ENCODE data around the gene HOXB9. TPM values are rescaled to one million over a fixed set of nuclear protein-coding genes. Genes with fewer than 3 reads are reported as not detected.

HOXB9 gene
- 6.9 to 8.0 TPM (median 7.6 TPM) in 5 replicates for total RNA-seq (2022; extraction: Qiagen RNA extraction)

GRCh38 chr17:48626245-48627117 is at the start of gene HOXB9:
Gene HOXB9 (minus strand): TSS chr17:48626358. CDS start chr17:48626269, 89 bp downstream.

GRCh38 chr17:48615047-48615962 is 10.9 kb downstream of the HOXB9 start, which contains the start of gene HOXB8:
Gene HOXB8 (minus strand): TSS chr17:48615292. CDS start chr17:48614704, 588 bp downstream.

GRCh38 chr17:48610282-48611211 is 15.6 kb downstream of the HOXB9 start, which contains the start of gene HOXB7:
Gene HOXB7 (minus strand): TSS chr17:48611017. CDS start chr17:48610918, 99 bp downstream.

GRCh38 chr17:48604770-48605329 is 21.3 kb downstream of the HOXB9 start, which contains the start of gene HOXB6:
Gene HOXB6 (minus strand): TSS chr17:48604986. CDS start chr17:48598150, 6,836 bp downstream.

GRCh38 chr17:48593126-48593829 is 32.9 kb downstream of the HOXB9 start, which contains the start of gene HOXB5:
Gene HOXB5 (minus strand): TSS chr17:48593779. CDS start chr17:48593682, 97 bp downstream.

GRCh38 chr17:48589831-48590606 is 36.1 kb downstream of the HOXB9 start, which contains the start of gene HOXB3:
Gene HOXB3 (minus strand): TSS chr17:48590241. CDS start chr17:48552474, 37,767 bp downstream.

GRCh38 chr17:48577946-48578615 is 48.1 kb downstream of the HOXB9 start, which contains the start of gene HOXB4:
Gene HOXB4 (minus strand): TSS chr17:48578350. CDS start chr17:48578319, 31 bp downstream.

Other genes with a start within 250 kb of the HOXB9 start
- 0.45 TPM in 1 of 5 replicates, not detected in the others for gene SKAP1, start 196.1 kb downstream of the HOXB9 start, total RNA-seq (2022; extraction: Qiagen RNA extraction)
- gene HOXB1, start 95.3 kb downstream of the HOXB9 start, total RNA-seq (2022; extraction: Qiagen RNA extraction): not detected in 5 replicates
- 0.32 to 0.59 TPM (median 0.48 TPM) in 5 replicates for gene HOXB2, start 81.2 kb downstream of the HOXB9 start, total RNA-seq (2022; extraction: Qiagen RNA extraction)
- gene HOXB4, start 48.0 kb downstream of the HOXB9 start, total RNA-seq (2022; extraction: Qiagen RNA extraction): 0.06 to 0.21 TPM (median 0.14 TPM) in 5 replicates
- 4.2 to 6.1 TPM (median 5.1 TPM) in 5 replicates for gene HOXB3, start 36.1 kb downstream of the HOXB9 start, total RNA-seq (2022; extraction: Qiagen RNA extraction)
- 1.4 to 2.8 TPM (median 2.6 TPM) in 5 replicates for gene HOXB5, start 32.6 kb downstream of the HOXB9 start, total RNA-seq (2022; extraction: Qiagen RNA extraction)
- gene HOXB6, start 21.4 kb downstream of the HOXB9 start, total RNA-seq (2022; extraction: Qiagen RNA extraction): 2.9 to 5.9 TPM (median 5.1 TPM) in 5 replicates
- 30.6 to 34.4 TPM (median 32.6 TPM) in 5 replicates for gene HOXB7, start 15.3 kb downstream of the HOXB9 start, total RNA-seq (2022; extraction: Qiagen RNA extraction)
- 6.2 to 8.3 TPM (median 7.0 TPM) in 5 replicates for gene HOXB8, start 11.1 kb downstream of the HOXB9 start, total RNA-seq (2022; extraction: Qiagen RNA extraction)
- gene PRAC1, start 96.2 kb upstream of the HOXB9 start, total RNA-seq (2022; extraction: Qiagen RNA extraction): not detected in 5 replicates
- gene PRAC2, start 96.8 kb upstream of the HOXB9 start, total RNA-seq (2022; extraction: Qiagen RNA extraction): not detected in 5 replicates
- gene HOXB13, start 102.4 kb upstream of the HOXB9 start, total RNA-seq (2022; extraction: Qiagen RNA extraction): 1.8 to 2.4 TPM (median 2.1 TPM) in 5 replicates
- gene TTLL6, start 190.9 kb upstream of the HOXB9 start, total RNA-seq (2022; extraction: Qiagen RNA extraction): 0.33 to 0.75 TPM (median 0.49 TPM) in 5 replicates
- 59.2 to 91.7 TPM (median 79.1 TPM) in 5 replicates for gene CALCOCO2, start 204.7 kb upstream of the HOXB9 start, total RNA-seq (2022; extraction: Qiagen RNA extraction)